ENCODE results near the gene LRRK1.

The LRRK1 gene

GRCh38 chr15:101004986-101005747 is 86.0 kb downstream of the LRRK1 start:
- no peak for DNase-seq

DNA sequence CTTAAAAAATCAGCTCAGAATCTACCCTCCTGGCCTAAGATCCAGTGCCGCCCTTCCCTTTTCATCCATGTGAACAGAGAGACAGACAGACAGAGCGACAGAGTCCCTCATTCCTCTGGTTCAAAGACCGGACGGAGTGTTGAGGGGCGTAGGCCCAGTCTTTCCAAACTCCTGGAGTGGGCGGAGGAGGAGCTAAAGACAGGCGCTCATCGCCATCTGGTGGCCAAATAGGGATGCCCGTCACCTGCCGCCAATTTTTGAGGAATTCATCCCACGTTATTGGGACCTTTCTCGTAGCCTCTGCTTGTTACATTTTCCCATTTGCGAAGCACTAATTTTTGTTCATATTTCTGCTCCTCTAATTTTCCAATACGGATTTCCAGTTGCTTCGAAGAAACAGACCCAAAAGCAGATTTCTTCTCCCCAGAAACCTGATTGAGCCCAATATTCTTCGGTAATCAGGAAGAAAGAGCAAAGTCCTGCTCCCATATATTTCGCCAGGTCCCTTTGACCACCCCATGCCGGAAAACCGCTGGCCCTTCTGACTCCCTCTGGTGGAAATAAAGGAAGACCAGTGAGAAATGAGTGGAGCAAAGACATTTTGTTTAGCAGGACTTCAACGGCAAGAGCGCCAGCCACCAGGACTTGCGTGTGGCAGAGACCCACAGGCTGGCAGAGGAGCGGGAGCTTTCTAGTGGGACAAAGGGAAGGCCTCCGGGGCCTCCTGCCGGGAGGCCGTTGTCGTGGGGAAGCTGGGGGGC is 88.0 kb downstream of the LRRK1 start:
- peak in 50 of 56 donors; percentile 6 to 83 (median 45) for DNase-seq

DNA sequence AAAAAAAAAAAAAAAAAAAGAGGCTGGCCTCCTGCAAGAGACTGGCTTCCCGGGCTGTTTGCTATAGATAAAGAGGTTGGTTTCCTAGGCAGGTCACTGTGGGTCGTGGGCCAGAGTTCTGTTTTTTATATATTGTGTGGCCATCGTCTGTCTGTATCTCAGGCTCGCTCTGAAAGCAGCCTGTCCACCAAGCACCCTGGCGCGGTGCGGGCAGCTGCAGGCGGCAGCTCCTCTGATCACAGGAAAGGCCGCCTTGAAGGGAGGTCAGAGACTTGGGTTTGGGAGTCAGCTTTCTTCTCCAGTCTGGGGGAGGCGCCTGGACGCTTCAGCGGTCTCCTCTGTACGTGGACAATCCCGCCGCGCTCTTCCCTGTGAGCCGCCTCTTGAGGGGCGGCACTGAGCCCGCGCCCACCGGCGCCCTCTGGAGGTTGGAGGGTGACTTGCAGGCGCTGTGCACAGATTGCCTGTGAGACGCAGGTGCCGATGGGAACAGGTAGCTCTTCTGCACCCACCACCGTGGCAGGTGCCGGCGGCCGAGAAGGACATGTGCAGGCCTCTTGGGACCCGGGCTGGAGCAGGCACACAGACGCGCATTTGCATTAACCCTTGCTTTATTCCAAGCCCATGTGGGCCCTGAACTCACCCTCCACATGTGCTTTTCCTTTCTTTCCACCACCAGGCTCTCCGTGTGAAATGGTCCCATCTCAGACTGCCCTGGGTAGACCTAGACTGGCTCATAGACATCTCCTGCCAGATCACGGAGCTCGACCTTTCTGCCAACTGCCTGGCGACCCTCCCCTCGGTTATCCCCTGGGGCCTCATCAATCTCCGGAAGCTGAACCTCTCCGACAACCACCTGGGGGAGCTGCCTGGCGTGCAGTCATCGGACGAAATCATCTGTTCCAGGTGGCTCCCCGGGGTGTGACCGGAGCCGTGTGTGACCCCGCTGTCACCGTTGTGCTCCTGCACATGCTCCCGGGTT is 89.3 kb downstream of the LRRK1 start:
- peak in 46 of 56 donors; percentile 11 to 83 (median 40) for DNase-seq

DNA sequence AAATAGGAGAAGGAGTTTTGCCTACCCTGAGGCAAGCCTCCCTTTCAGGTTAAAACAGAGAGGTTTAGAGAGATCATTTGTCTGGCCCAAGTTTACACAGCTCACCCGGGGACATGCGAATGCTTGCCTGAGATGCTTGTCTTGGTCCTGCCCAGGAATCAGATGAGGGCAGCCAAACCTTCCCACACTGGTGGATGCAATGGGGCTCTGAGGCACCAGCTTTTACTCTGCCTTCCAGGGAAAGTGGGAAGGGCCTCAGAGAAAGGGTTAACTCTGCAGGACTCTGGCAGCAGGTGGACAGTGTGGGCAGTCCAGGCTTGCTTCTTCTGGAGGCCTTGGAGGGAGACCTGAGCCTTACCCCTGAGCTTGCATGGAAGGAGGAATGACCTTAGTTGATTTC is 90.0 kb downstream of the LRRK1 start:
- no peak for DNase-seq

GRCh38 chr15:101010781-101011180 is 91.6 kb downstream of the LRRK1 start:
- no peak for DNase-seq

- DNase-seq: no peak
Observed at GRCh38 chr15:101012326-101013200, 93.4 kb downstream of the LRRK1 start.

DNA sequence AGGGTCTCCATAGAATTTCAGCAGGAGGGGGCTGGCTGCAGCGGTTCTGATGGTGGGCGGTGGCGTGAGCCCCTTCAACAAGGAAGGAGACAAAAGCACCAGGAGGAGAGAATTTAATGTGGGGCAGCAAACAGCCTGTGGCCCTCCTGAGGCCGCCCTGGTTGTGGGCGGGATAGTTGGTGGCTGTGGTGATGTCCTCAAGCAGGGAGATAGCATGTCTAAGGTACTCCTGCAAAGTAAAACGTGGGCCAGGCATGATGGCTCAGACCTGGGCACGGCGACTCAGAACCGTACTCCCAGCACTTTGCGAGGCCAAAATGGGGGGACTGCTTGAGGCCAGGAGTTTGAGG is 94.0 kb downstream of the LRRK1 start:
- DNase-seq: no peak

GRCh38 chr15:101013769-101014675 is 94.9 kb downstream of the LRRK1 start:
- no peak for DNase-seq

DNA sequence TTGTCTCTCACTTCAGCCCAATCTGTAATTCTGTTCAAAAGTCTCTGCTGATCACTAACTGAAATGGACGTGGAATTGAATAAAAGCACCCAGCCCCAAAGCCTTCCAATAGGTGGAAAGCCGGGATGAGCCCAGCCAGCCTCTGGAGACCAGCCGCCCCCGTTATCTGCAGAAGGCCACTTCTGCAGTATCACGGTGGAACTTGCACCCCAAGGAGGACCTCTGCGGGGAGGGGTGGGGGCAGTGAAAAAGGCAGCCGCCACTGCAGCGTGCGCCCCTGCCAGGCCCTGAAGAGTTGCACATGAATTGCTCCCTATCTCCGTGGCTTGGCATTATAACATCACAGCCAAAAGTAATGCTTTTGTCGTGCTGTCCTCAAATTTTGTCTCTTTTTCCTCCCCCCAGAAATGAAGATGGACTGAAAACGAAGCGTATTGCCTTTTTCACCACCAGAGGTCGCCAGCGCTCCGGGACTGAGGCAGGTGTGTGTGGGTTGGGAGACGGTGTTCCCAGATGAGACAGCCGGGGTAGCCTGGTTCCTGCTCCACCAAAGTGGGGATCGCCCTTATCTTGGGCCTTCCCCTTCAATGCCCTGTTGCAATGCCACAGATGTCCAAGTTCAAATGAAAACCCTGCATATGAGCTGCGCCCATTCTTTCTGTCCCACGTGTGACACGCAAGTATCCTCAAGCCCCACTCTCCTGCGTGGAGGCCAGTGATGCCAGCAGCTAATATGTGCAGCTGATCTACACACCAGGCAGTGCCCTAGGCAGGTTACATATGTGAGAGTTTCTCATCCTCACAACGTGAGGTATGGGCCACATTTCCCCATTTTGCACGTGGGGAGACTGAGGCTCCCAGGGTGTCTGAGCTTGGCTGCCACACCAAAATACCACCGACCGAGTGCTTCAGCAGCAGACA is 96.0 kb downstream of the LRRK1 start:
- DNase-seq: peak in 44 of 56 donors; percentile 11 to 85 (median 46)

DNA sequence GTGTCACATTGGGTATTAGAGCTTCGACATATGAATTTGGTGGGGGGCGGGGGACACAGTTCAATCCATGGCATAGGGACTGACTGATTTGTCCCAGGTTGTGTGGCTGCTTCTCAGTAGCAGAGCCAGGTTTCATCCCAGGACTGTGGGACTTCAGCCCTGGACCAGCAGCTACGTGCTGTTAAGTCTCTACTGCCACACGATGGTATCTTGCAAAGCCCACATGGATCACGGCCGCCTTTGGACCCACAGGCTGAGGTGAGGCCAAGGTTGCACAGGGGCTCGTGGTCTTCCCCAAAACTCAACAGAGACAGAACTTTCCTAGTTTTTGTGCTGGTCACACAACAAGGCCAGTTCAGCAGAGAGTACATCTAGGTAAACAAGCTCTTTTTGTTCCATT is 97.4 kb downstream of the LRRK1 start:
- no peak for DNase-seq

- no peak for DNase-seq
Observed at GRCh38 chr15:101017093-101017754, 98.1 kb downstream of the LRRK1 start.

DNA sequence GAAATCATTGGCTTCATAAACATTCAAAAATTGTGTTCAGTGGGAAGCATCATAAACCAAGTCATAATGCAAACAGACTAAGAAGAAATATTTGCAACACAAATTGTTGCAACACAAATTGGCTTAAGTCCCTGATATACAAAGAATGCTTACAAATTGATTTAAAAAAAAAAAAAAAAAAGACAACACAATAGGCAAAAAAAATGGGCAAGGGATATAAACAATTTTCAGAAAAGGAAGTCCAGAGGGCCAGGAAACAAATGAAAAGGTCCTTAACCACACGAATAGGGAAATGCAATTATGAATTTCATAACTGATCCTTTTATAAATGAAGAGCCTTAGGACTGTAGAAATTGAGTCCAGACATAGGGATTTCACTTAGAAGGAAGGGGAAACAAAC is 98.9 kb downstream of the LRRK1 start:
- no peak for DNase-seq

DNA sequence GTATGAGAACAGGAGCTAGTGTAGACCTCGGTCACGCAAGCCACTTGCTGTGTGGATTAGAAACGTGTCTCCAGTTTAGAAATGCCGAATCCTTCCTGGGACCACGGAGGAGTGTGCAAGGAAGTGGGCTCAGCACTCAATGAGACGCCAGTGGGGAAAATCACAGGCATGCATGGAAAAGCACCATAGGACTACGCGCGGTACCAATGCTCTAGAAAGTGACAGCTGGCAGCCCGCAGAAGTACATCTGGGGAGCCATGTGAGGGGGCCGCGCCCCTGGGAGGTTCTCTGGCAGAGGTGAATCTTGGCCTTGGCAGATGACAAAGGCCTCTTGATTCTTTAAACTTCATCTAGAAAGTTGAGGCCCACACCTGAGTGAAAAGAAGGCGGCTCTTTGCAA is 99.3 kb downstream of the LRRK1 start:
- no peak for DNase-seq

DNA sequence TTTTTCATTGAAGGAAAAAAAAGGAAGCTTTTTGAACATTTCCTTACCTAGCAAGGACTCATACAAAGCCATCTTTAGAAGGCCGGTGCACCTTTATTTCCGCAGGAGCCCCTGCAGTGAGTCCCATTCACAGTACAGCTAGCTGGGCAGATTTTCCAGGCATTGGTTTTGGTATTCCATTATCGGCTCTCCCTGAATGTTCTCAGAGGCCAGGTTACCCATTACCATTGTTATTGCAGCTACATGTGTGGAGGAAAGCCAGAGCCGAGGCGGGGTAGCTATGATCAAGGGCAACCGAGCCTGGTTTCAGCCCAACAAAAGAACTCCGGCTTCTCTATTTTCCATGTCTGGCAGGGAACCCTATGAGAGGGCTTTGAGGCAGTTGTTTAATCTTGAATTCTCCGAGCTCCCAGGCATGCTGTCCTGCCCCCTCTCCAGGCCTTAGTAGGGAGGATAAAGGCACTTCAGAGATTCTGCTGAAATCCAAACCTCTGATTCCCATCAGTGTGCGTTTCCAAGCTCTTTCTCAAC is 100.3 kb downstream of the LRRK1 start:
- no peak for DNase-seq

DNA sequence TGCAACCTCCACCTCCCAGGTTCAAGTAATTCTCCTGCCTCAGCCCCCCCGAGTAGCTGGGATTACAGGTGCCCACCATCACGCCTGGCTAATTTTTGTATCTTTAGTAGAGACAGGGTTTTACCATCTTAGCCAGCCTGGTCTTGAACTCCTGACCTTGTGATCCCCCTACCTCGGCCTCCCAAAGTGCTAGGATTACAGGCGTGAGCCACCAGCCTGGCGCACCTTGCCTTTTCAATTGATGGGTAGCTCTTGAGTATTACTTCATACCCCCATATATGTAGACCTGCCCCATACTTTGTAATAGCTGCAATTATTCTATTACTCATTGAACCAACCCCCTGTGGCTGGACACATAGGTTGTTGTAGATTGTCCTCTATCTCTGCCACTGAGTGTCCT is 101.3 kb downstream of the LRRK1 start:
- DNase-seq: no peak

DNA sequence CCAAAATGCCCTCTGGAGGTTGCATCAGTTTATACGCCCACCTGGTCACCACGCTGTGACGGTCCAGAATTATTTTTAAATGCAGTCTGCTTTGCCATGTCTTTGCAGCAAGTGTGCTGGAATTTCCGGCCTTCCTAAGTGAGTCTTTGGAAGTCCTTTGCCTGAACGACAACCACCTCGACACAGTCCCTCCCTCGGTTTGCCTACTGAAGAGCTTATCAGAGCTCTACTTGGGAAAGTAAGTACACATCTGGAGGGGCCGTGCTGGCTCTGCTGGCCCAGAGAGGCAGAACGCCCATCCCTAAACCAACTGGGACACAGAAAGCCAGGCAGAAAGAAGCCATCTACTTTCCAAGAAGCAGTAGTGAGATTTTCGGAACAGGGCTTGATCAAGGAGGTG is 101.8 kb downstream of the LRRK1 start:
- no peak for DNase-seq

DNA sequence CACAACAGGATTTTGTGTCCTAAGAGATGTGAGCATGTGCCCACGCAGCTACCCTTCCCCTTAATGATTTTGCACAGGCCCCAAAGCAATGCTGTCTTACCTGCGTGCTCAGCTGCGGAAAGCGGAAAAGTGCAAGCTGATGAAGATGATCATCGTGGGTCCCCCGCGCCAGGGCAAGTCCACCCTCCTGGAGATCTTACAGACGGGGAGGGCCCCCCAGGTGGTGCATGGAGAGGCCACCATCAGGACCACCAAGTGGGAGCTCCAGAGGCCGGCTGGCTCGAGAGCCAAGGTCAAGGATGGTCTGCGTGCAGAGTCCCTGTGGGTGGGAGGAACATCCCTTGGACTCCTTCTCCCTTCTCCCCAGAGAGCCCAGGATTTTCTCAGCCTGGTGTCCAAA is 103.1 kb downstream of the LRRK1 start:
- DNase-seq: no peak

- DNase-seq: no peak
Observed at GRCh38 chr15:101022876-101023275, 103.7 kb downstream of the LRRK1 start.

Measured in nucleus accumbens (tissue), 56 donors.